ENCODE measurements around the gene GTF2H4.
"Not testable (repeated sequence)": the region's sequence is repeated elsewhere in the genome, so short reads cannot be mapped to it uniquely, and the experiment has no call there.

The GTF2H4 gene

GRCh38 chr6:30907758-30908591 is at the start of gene GTF2H4:
Gene GTF2H4 (plus strand): TSS chr6:30908207.
- no peak for TF ChIP-seq EZH2phosphoT487 (IDR thresholded peaks at IDR 0.05; ENCODE audit: borderline replicate concordance, low read length)
- TF ChIP-seq CTCF (IDR thresholded peaks at IDR 0.05; ENCODE audit: low read depth, low read length, poor library complexity, severe bottlenecking): no peak
- H3K9me2 ChIP-seq (replicated peaks; ENCODE audit: control insufficient read depth, low read length): no peaks in the 10 kb centered on the region
- H3K4me3 ChIP-seq (ENCODE audit: low read length): peak within 1 kb of the TSS; percentile 96
- H3K4me2 ChIP-seq (ENCODE audit: low read length): peak within 1 kb of the TSS; percentile 95
- no peaks in the 10 kb centered on the region for H4K20me1 ChIP-seq (ENCODE audit: control insufficient read depth, insufficient read depth, low read depth, low read length)
- peaks cover 5% of the 10 kb centered on the region; the same call in 1 of the 2 replicates for H3F3A ChIP-seq (ENCODE audit: control insufficient read depth, insufficient read depth)
- peaks cover 19% of the 10 kb centered on the region for H3K4me1 ChIP-seq (ENCODE audit: control insufficient read depth, low read length)
- peaks cover 19% of the 10 kb centered on the region for H3K36me3 ChIP-seq (ENCODE audit: control insufficient read depth, low read length)
- peaks cover 14% of the 10 kb centered on the region for H3K79me2 ChIP-seq (ENCODE audit: control insufficient read depth, low read length)
- no peak within 1 kb of the TSS for H3K27ac ChIP-seq (ENCODE audit: low read depth, low read length)
- H3K27me3 ChIP-seq (ENCODE audit: control insufficient read depth, low read length): no peaks in the 10 kb centered on the region
- no peaks in the 10 kb centered on the region for H3K9me3 ChIP-seq (ENCODE audit: control insufficient read depth, insufficient read depth, low read length)

GRCh38 chr6:30859726-30860125 is 48.3 kb upstream of the GTF2H4 start:
- not testable (repeated sequence) for H3K9me3 ChIP-seq (ENCODE audit: control insufficient read depth, insufficient read depth, low read length); H4K20me1 ChIP-seq (ENCODE audit: control insufficient read depth, insufficient read depth, low read depth, low read length); H3F3A ChIP-seq (ENCODE audit: control insufficient read depth, insufficient read depth); H3K36me3 ChIP-seq (ENCODE audit: control insufficient read depth, low read length); H3K27me3 ChIP-seq (ENCODE audit: control insufficient read depth, low read length); H3K4me3 ChIP-seq (ENCODE audit: low read length); H3K9me2 ChIP-seq (replicated peaks; ENCODE audit: control insufficient read depth, low read length); H3K27ac ChIP-seq (ENCODE audit: low read depth, low read length); H3K4me2 ChIP-seq (ENCODE audit: low read length); H3K79me2 ChIP-seq (ENCODE audit: control insufficient read depth, low read length)
- H3K4me1 ChIP-seq (ENCODE audit: control insufficient read depth, low read length): peaks cover 13% of the 10 kb centered on the region

GRCh38 chr6:30861257-30862048 is 46.6 kb upstream of the GTF2H4 start:
- Histone ChIP-seq H3K79me2 (ENCODE audit: control insufficient read depth, low read length) (no peaks in the 10 kb centered on the region), H3K9me3 (ENCODE audit: control insufficient read depth, insufficient read depth, low read length) (peaks cover 8% of the 10 kb centered on the region; the same call in 1 of the 2 replicates)
- TF ChIP-seq EZH2phosphoT487 (IDR thresholded peaks at IDR 0.05; ENCODE audit: borderline replicate concordance, low read length): no peak
- TF ChIP-seq CTCF (IDR thresholded peaks at IDR 0.05; ENCODE audit: low read depth, low read length, poor library complexity, severe bottlenecking): no peak

More at GRCh38 chr6:30861257-30862048, 46.6 kb upstream of the GTF2H4 start:
- Histone ChIP-seq H3K36me3 (ENCODE audit: control insufficient read depth, low read length) (no peaks in the 10 kb centered on the region), H3K9me2 (replicated peaks; ENCODE audit: control insufficient read depth, low read length) (no peaks in the 10 kb centered on the region), H4K20me1 (ENCODE audit: control insufficient read depth, insufficient read depth, low read depth, low read length) (no peaks in the 10 kb centered on the region), H3K27ac (ENCODE audit: low read depth, low read length) (no peak overlapping the region), H3K4me1 (ENCODE audit: control insufficient read depth, low read length) (peaks cover 13% of the 10 kb centered on the region), H3K4me3 (ENCODE audit: low read length) (no peak overlapping the region), H3K27me3 (ENCODE audit: control insufficient read depth, low read length) (peaks cover 3% of the 10 kb centered on the region; the same call in 1 of the 2 replicates), H3K4me2 (ENCODE audit: low read length) (no peak overlapping the region), H3F3A (ENCODE audit: control insufficient read depth, insufficient read depth) (no peaks in the 10 kb centered on the region)
